Common myeloid progenitor, CD34-positive (primary cell): ENCODE measurements around the gene UQCR11. TPM values are rescaled to one million over a fixed set of nuclear protein-coding genes. Genes with fewer than 3 reads are reported as not detected.

Experiments used
- CTCF ChIA-PET: fragments of 350-600 bp; sonication (Branson Sonifier 250); formaldehyde crosslinking; loops from one replicate; lab custom pipeline; 2021; ENCODE audit warnings: antibody characterized with exemption; lab: Charles Lee
- POLR2A ChIA-PET: fragments of 350-600 bp; sonication (Branson Sonifier 250); formaldehyde crosslinking; loops from one replicate; lab custom pipeline; 2021; ENCODE audit warnings: antibody characterized with exemption; lab: Charles Lee
- DNase-seq, 3 donors: peaks; one replicate each; pipeline versions ENCODE4 v3.0.0 to v3.0.0-alpha.2; 2013
- H3K27ac ChIP-seq, 2 experiments: 1 replicate in 1 of 2; 2 replicates in 1 of 2; pipeline ENCODE4 v1.7.0; 2013; ENCODE audit warnings: inconsistent platforms in 2 of 2, low read length in 2 of 2, mild to moderate bottlenecking in 2 of 2, low read depth in 1 of 2, moderate library complexity in 1 of 2; ENCODE audit not compliant: severe bottlenecking in 2 of 2, insufficient read depth in 1 of 2, poor library complexity in 1 of 2
- H3K27me3 ChIP-seq, 5 experiments: replicated peaks in 2 of 5; 1 replicate in 3 of 5; 2 replicates in 2 of 5; pipeline versions ENCODE4 v1.6.1 to v1.7.0; 2013; ENCODE audit warnings: low read length in 4 of 5, mild to moderate bottlenecking in 2 of 5, moderate library complexity in 2 of 5, inconsistent platforms in 1 of 5; ENCODE audit not compliant: insufficient read depth in 5 of 5, control insufficient read depth in 4 of 5
- H3K36me3 ChIP-seq, 4 experiments: 1 replicate in 2 of 4; 2 replicates in 2 of 4; pipeline versions ENCODE4 v1.6.1 to v1.7.0; 2013; ENCODE audit warnings: low read length in 3 of 4, control low read depth in 1 of 4, mild to moderate bottlenecking in 1 of 4; ENCODE audit not compliant: control insufficient read depth in 4 of 4, insufficient read depth in 4 of 4
- H3K4me1 ChIP-seq, 4 experiments: 1 replicate in 3 of 4; 2 replicates in 1 of 4; pipeline versions ENCODE4 v1.6.1 to v1.7.1; 2013; ENCODE audit warnings: low read length in 3 of 4, mild to moderate bottlenecking in 3 of 4, control low read depth in 1 of 4, inconsistent platforms in 1 of 4, moderate library complexity in 1 of 4; ENCODE audit not compliant: control insufficient read depth in 4 of 4, insufficient read depth in 4 of 4; ENCODE audit errors: control extremely low read depth in 1 of 4
- H3K4me3 ChIP-seq, 7 experiments: 1 replicate in 4 of 7; 2 replicates in 3 of 7; pipeline versions ENCODE4 v1.5.1 to v1.7.0; 2013; ENCODE audit warnings: mild to moderate bottlenecking in 7 of 7, low read length in 6 of 7, moderate library complexity in 6 of 7, inconsistent platforms in 2 of 7, low read depth in 2 of 7, control low read depth in 1 of 7; ENCODE audit not compliant: insufficient read depth in 4 of 7, control insufficient read depth in 1 of 7; ENCODE audit errors: extremely low read depth in 1 of 7
- H3K9me3 ChIP-seq, 5 experiments: 1 replicate in 4 of 5; 2 replicates in 1 of 5; pipeline versions ENCODE4 v1.6.1 to v1.7.1; 2013; ENCODE audit warnings: low read length in 4 of 5, mild to moderate bottlenecking in 2 of 5, inconsistent platforms in 1 of 5, low read depth in 1 of 5, moderate library complexity in 1 of 5; ENCODE audit not compliant: control insufficient read depth in 4 of 5, insufficient read depth in 2 of 5; ENCODE audit errors: control extremely low read depth in 1 of 5
- WGBS: methylation state at CpG from one replicate; pipeline ENCODE4 v1.1.5; 2013; ENCODE audit not compliant: insufficient coverage; 5-methylcytosine and 5-hydroxymethylcytosine counted together
- polyA plus RNA-seq: library from polyadenylated mRNA; unstranded; fragments of 120-200 nt; gene quantifications from one replicate; pipeline ENCODE4 v1.2.1, GENCODE V29; 2013

The UQCR11 gene
- polyA plus RNA-seq, result 72.0 TPM

DNA sequence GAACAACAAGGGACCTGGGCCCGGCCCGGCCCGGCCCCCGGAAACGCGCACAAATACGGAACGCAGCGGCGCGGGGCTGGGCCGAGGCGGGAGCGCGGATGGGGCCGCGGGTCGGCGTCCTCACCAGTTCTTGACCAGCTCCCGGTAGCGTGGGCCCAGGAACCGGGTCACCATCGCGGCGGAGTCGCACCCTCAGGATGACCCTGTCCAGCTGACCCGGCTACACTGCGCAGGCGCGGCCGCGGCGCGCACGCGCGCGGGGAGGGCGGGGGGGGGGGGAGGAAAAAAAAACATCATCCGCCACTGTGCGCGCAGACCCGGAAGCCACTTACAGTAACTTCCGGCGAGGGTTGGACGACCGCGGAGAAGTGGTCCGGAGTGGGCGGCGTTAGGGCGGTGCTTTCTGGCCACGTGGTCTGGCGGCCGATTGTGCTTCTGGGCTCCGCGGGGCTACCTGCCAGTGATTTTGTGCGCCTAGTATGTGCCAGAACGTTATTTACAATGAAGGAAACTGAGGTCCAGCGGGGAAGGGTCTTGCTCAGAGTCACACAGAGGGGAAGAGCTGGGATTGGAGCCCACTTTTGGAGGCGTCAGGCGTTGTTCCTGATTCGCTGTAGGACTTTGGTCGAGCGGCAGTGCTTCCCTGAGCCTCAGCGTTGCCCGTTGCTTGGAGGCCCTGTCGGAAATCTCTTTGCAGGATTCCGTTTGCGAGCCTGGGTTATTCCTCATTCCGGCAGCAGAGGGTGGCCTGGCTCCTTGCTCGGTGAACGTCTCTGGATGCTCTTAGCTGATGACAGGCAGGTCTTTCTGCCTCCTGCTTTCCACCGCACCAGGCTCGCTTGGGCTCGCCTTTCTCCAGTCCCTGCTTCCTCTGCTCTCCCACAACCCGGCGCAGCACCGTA lies at the start of gene UQCR11:
Gene UQCR11, minus strand, starts transcription at position 227 of the 902 bp plus-strand sequence. Its CDS starts 53 bp downstream, at position 174.
- WGBS, result 0% methylated on average over 53 of the region's 79 CpGs
- H3K27ac ChIP-seq, result peak within 1 kb of the TSS; percentile 58 to 81
- ChIA-PET POLR2A (interaction anchor here (0.6 to 1.0 kb wide), 3 partner anchors 13 to 151 kb away, joined by 3 read pairs; partner anchors contain the start of gene MBD3), CTCF (interaction anchor here (0.6 to 2.6 kb wide), 12 partner anchors 9 to 220 kb away, joined by 3 to 14 read pairs (median 4); partner anchors contain the start of gene MBD3)
- H3K36me3 ChIP-seq, result peaks cover 0 to 20% (median 10%) of the 10 kb centered on the region in 4 experiments
- no peaks in the 10 kb centered on the region for H3K27me3 ChIP-seq
- DNase-seq, result peak; percentile 97 to 98 (median 98)
- peaks cover 0 to 56% (median 40%) of the 10 kb centered on the region in 4 experiments for H3K4me1 ChIP-seq
- H3K9me3 ChIP-seq, result no peaks in the 10 kb centered on the region
- peak within 1 kb of the TSS; percentile 81 to 99 (median 94) for H3K4me3 ChIP-seq

DNA sequence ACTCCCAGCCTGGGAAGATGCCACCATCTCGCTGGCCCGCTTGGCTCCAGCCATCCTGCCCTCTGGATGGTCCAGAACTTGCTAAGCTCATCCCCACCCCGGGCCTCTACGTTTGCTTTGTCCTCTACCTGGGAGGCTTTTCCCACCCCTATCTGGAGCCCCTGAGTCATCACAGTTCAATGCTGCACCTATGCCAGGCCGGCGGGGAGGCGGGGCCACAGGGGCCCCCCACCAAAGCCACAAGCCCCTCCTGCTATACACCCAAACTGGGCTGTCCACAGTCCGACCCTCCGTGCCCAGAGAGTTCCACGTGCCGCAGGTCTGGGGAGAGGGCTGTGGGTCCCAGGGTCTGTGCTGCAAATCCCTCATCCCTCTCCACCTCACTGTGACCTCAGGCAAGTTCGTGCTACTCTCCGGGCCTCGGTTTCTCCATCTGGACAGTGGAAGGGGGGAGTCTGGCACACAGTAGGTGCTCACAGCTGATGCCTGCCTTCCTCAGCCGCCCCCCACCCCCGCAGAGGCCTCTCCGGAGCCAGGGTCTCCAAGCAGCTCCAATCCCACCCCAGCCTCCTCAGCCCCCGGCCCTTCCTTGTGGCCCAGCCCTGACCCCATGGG lies 49.0 kb upstream of the UQCR11 start:
- DNase-seq, result no peak
- Histone ChIP-seq H3K27me3 (no peaks in the 10 kb centered on the region), H3K4me1 (peaks cover 0 to 27% (median 18%) of the 10 kb centered on the region in 4 experiments), H3K36me3 (peaks cover 0 to 8% (median 3%) of the 10 kb centered on the region in 4 experiments), H3K9me3 (no peaks in the 10 kb centered on the region), H3K4me3 (no peak overlapping the region), H3K27ac (no peak overlapping the region)
- ChIA-PET POLR2A (interaction anchor here (0.6 kb wide), 1 partner anchor 441 kb away, joined by 3 read pairs; the partner anchor contains the start of gene MOB3A), CTCF (interaction anchor here (0.7 to 1.1 kb wide), 2 partner anchors 37 to 127 kb away, joined by 3 read pairs; no protein-coding TSS in a partner anchor)
- WGBS, result 91% methylated on average over 10 of the region's 18 CpGs

DNA sequence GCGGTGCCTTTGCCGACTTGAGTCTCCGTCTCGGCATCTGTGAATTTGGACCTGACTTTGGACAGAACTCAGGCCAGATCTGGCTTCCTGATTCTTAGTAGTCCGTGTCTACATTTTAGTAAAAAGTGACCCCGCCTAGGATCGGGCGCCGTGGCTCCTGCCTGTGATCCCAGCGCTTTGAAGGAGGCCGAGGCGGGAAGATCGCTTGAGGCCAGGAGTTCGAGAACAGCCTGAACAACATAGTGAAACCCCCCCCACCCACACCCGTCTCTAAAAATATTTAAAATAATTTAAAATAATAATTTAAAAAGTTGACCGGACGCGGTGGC lies 48.0 kb upstream of the UQCR11 start:
- WGBS, result 5% methylated on average over 11 of the region's 18 CpGs
- CTCF ChIA-PET, result interaction anchor here (1.1 kb wide), 2 partner anchors 30 to 38 kb away, joined by 3 read pairs; no protein-coding TSS in a partner anchor
- Histone ChIP-seq H3K9me3 (no peaks in the 10 kb centered on the region), H3K27ac (peak overlapping the region in 1 of 2 experiments; percentile 100), H3K4me3 (peak overlapping the region; percentile 25 to 80 (median 74)), H3K27me3 (no peaks in the 10 kb centered on the region), H3K36me3 (peaks cover 0 to 16% (median 12%) of the 10 kb centered on the region in 4 experiments), H3K4me1 (peaks cover 0 to 27% (median 18%) of the 10 kb centered on the region in 4 experiments)
- no peak for DNase-seq
- POLR2A ChIA-PET, result no interaction called here

DNA sequence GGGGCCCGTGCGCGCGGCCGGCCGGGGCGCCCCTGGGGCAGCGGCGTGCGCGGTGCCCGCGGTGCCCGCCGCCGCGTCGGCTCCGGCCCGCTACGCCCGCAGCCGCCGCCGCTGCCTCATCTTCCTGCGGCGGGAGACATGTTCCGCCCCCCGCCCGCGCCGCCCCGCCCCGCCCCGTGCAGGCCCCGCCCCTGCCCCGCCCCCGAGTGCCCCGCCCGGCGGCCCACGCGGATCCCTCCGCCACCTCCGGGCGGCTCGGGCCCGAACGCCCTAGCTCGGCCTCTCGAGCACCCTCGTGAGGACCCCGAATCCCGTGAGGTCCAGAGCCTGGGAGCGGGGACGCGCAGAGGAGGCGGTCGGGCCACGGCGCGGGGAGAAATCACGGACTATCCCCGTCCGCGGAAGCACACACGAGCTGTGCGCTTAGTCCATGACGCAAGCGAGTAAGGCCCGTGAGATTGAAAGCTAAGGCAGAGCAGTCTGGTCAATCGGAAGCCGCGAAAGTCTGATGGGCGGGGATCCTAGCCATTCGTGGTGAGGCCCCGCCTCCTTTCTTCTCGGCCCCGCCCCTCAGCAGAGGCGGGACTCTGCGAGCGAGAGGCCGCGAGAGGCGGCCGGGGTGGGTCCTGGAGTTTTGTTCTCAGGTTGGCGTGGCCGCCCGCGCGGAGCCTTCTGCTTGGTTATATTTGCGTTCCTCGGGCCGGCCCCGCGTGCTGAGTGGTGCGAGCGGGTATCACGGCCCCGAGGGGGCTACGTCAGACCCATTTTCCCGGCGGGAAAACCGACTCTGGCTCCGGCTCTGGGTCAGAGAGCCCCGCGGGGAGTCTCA lies 47.4 kb upstream of the UQCR11 start, which contains the start of gene TCF3:
Gene TCF3, minus strand, starts transcription at position 145 of the 829 bp plus-strand sequence. CDS start 2,367 bp downstream, outside the sequence.
- ChIA-PET POLR2A (interaction anchor here (1.0 kb wide), 1 partner anchor 28 kb away, joined by 4 read pairs; no protein-coding TSS in a partner anchor), CTCF (interaction anchor here (0.8 to 1.1 kb wide), 3 partner anchors 24 to 39 kb away, joined by 3 read pairs; no protein-coding TSS in a partner anchor)
- peak; percentile 98 to 99 (median 99) for DNase-seq
- Histone ChIP-seq H3K27ac (peak within 1 kb of the TSS; percentile 99 to 100), H3K4me1 (peaks cover 0 to 27% (median 18%) of the 10 kb centered on the region in 4 experiments), H3K4me3 (peak within 1 kb of the TSS; percentile 66 to 88 (median 77)), H3K9me3 (no peaks in the 10 kb centered on the region), H3K36me3 (peaks cover 0 to 22% (median 15%) of the 10 kb centered on the region in 4 experiments), H3K27me3 (no peaks in the 10 kb centered on the region)
- WGBS, result under 1% methylated on average over 74 of the region's 107 CpGs

DNA sequence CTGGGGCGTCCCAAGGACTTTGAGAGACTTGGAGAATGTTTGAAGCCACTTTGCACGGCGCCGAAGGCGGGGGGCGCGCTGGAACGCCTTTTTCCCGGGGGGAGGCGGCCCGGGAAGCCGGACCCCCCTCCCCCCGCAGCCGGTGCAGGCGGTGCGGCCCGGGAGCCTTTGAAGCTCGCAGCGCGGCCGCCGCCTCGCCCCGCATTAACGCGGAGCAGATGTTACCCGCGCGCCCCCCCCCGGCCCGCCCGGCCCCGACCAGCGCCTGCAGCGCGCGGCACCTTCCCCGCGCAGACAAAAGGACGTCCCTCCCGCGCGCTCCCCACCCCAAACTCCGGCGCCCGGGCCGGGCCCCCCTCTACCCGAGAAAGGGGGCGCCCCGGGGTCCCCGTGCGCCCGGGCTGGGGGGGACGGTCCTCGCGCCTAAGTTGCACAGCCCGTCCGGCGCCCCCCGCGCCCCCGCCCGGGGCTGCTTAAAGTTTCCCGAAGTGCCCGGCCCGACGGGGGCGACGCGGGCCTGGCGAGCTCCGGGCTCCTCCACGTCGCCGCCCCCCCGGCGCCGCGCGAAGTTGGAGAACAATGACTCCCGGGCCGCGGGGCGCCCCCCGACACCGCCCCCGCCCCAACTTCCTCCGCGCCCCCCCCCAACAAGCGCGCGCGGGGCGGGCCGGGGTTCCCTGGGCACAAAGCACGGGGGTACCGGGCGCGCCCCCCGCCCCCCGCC lies 46.5 kb upstream of the UQCR11 start:
- peak overlapping the region; percentile 52 to 82 (median 77) for H3K4me3 ChIP-seq
- H3K9me3 ChIP-seq, result no peaks in the 10 kb centered on the region
- H3K4me1 ChIP-seq, result peaks cover 0 to 27% (median 18%) of the 10 kb centered on the region in 4 experiments
- CTCF ChIA-PET, result interaction anchor here (0.8 to 1.1 kb wide), 5 partner anchors 23 to 136 kb away, joined by 3 to 4 read pairs (median 3); no protein-coding TSS in a partner anchor
- H3K36me3 ChIP-seq, result peaks cover 0 to 32% (median 19%) of the 10 kb centered on the region in 4 experiments
- peak in 2 of 3 donors; percentile 63 to 68 for DNase-seq
- peak overlapping the region in 1 of 2 experiments; percentile 66 for H3K27ac ChIP-seq
- no peaks in the 10 kb centered on the region for H3K27me3 ChIP-seq
- POLR2A ChIA-PET, result interaction anchor here (1.0 kb wide), 1 partner anchor 27 kb away, joined by 4 read pairs; no protein-coding TSS in a partner anchor
- 0% methylated on average over 43 of the region's 101 CpGs for WGBS
